HepG2 (cell line): ENCODE measurements around the gene RSF1. TPM values are rescaled to one million over a fixed set of nuclear protein-coding genes. Genes with fewer than 3 reads are reported as not detected.

Experiments used
- ATM ChIP-seq: fragments of 450-650 bp; IDR thresholded peaks from 2 replicates; pipeline ENCODE4 v1.7.1; 2017; ENCODE audit warnings: mild to moderate bottlenecking, borderline replicate concordance
- BHLHE40 ChIP-seq: IDR thresholded peaks from 2 replicates; pipeline ENCODE4 v1.6.1; 2011; ENCODE audit warnings: low read length, improper control_type of control experiment
- ESRRA ChIP-seq: sonication (generic); formaldehyde crosslinking; IDR thresholded peaks from 2 replicates; pipeline ENCODE4 v1.5.1; 2020; ENCODE audit warnings: mild to moderate bottlenecking, low read depth, missing genetic modification reagents
- FOSL2 ChIP-seq: sonication (generic); formaldehyde crosslinking; IDR thresholded peaks from 2 replicates; pipeline ENCODE4 v1.4.0; 2020; ENCODE audit warnings: missing genetic modification reagents
- HNRNPLL ChIP-seq: fragments of 200-400 bp; formaldehyde crosslinking; IDR thresholded peaks from 2 replicates; pipeline ENCODE4 v1.6.1; 2017; ENCODE audit warnings: mild to moderate bottlenecking, low read depth, low read length; ENCODE audit not compliant: poor library complexity, severe bottlenecking
- MTA3 ChIP-seq: sonication (generic); formaldehyde crosslinking; IDR thresholded peaks from 2 replicates; pipeline ENCODE4 v1.4.0; 2020; ENCODE audit warnings: missing genetic modification reagents
- MYNN ChIP-seq: sonication (generic); formaldehyde crosslinking; IDR thresholded peaks from 2 replicates; pipeline ENCODE4 v1.4.0; 2020; ENCODE audit warnings: mild to moderate bottlenecking, low read depth, missing genetic modification reagents
- PHF20 ChIP-seq: sonication (generic); formaldehyde crosslinking; IDR thresholded peaks from 2 replicates; pipeline ENCODE4 v1.5.0; 2020; ENCODE audit warnings: mild to moderate bottlenecking, missing genetic modification reagents
- POLR2AphosphoS5 ChIP-seq: IDR thresholded peaks from 2 replicates; pipeline ENCODE4 v1.6.1; 2012; ENCODE audit warnings: low read depth, low read length
- SUZ12 ChIP-seq: fragments of 150-350 bp; IDR thresholded peaks from 2 replicates; pipeline ENCODE4 v1.6.1; 2014; ENCODE audit warnings: low read depth, low read length
- ZNF10 ChIP-seq: sonication (generic); formaldehyde crosslinking; IDR thresholded peaks from 2 replicates; pipeline ENCODE4 v1.4.0; 2020; ENCODE audit warnings: mild to moderate bottlenecking, low read depth, missing genetic modification reagents, borderline replicate concordance
- ZNF282 ChIP-seq: fragments of 450-650 bp; IDR thresholded peaks from 2 replicates; pipeline ENCODE4 v1.6.1; 2018; ENCODE audit not compliant: partially characterized antibody
- ZNF549 ChIP-seq: sonication (generic); formaldehyde crosslinking; IDR thresholded peaks from 2 replicates; pipeline ENCODE4 v1.5.0; 2020; ENCODE audit warnings: missing genetic modification reagents
- ZNF644 ChIP-seq: IDR thresholded peaks from 2 replicates; pipeline ENCODE4 v1.6.1; 2016; ENCODE audit warnings: low read depth
- ZNF850 ChIP-seq: sonication (generic); formaldehyde crosslinking; conservative IDR thresholded peaks from 2 replicates; pipeline ENCODE4 v1.9.0; 2021; ENCODE audit warnings: mild to moderate bottlenecking, missing genetic modification reagents
- ZZZ3 ChIP-seq: sonication (generic); formaldehyde crosslinking; IDR thresholded peaks from 2 replicates; pipeline ENCODE4 v1.4.0; 2020; ENCODE audit warnings: missing genetic modification reagents, mild to moderate bottlenecking, borderline replicate concordance
- polyA plus RNA-seq, 8 experiments: library from polyadenylated mRNA; depleted of rRNA in 3 of 8; stranded (reverse) in 7 of 8; unstranded in 1 of 8; fragments of >200 nt; fragmentation: Illumina TruSeq in 4 of 8; extraction: Trizol in 4 of 8; gene quantifications; 2 replicates each; pipeline versions ENCODE4 v1.2.1 to v1.2.3, GENCODE V29; 2011 to 2016; ENCODE audit warnings: low read depth in 4 of 8, missing spikeins in 1 of 8, mixed read lengths in 1 of 8; ENCODE audit not compliant: insufficient read depth in 1 of 8
- total RNA-seq, 5 experiments: library from RNA; depleted of rRNA; stranded (reverse); fragments of >200 nt; fragmentation: Illumina TruSeq; extraction: Trizol; gene quantifications; 2 replicates each; pipeline ENCODE4 v1.2.3, GENCODE V29; 2016; ENCODE audit warnings: low read depth in 1 of 5
- TF ChIP-seq, protein P1 (sequence below): sonication (generic); formaldehyde crosslinking; IDR thresholded peaks from 2 replicates; pipeline ENCODE4 v1.5.1; 2020; ENCODE audit warnings: mild to moderate bottlenecking, moderate library complexity, missing genetic modification reagents
- TF ChIP-seq, protein P2 (sequence below), 2 experiments: IDR thresholded peaks; 2 replicates each; pipeline ENCODE4 v1.6.1; 2011 to 2012; ENCODE audit warnings: low read length in 2 of 2, borderline replicate concordance in 1 of 2, low read depth in 1 of 2, mild to moderate bottlenecking in 1 of 2, moderate library complexity in 1 of 2
- TF ChIP-seq, protein P3 (sequence below): sonication (generic); formaldehyde crosslinking; IDR thresholded peaks from 2 replicates; pipeline ENCODE4 v1.8.1; 2022; ENCODE audit warnings: low read depth, mild to moderate bottlenecking, missing genetic modification reagents

Gene RSF1
- total and polyA plus RNA-seq, 2 of the 13 experiments (the other 11 are each of a cell fraction or from before 2014, with no cell fraction given), result 15.5 to 33.1 TPM

DNA sequence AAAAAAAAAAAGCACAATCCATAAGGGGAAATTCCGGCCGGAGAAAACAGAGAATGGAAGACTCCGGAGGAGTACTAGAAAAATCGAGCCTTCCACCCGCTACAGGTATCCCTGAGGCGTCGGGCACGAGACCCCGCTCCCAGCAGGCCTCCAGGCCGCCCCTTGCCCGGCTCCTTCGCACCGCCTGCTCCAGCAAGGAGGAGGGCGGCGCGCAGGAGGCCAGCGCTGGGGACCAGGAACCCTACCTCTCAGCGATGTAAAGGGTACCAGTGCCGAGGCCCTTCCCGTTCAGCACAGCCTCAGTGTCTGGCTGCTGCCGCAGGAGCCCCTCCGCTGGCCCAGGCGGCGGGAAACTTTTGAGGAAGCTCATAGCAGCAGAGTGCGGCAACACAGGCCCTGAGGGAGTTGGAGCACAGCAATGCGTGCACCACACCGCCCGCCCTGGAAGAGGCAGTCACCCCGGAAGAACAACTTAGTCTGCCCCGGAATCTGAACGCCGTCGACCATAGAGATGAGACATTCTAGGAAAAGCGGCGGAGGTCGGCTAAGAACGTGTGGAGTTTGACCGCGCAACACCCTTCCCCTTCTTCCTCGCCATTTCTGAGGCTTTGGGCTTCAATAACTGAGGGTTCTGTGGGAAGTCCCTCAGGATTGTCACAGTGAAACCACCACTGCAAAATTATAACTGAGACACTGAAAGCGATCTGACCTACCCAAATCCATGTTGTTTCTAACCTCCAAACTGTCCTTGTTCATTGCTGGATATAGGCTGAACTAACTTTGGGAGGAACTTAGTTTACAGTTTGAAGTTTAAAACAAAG is 183.0 kb downstream of the RSF1 start, which contains the start of gene CLNS1A (continued):
- peak; percentile 67; the same call in 1 of the 2 replicates for TF ChIP-seq ZZZ3 (CRISPR knock-in tag)
- TF ChIP-seq, protein P1, sequence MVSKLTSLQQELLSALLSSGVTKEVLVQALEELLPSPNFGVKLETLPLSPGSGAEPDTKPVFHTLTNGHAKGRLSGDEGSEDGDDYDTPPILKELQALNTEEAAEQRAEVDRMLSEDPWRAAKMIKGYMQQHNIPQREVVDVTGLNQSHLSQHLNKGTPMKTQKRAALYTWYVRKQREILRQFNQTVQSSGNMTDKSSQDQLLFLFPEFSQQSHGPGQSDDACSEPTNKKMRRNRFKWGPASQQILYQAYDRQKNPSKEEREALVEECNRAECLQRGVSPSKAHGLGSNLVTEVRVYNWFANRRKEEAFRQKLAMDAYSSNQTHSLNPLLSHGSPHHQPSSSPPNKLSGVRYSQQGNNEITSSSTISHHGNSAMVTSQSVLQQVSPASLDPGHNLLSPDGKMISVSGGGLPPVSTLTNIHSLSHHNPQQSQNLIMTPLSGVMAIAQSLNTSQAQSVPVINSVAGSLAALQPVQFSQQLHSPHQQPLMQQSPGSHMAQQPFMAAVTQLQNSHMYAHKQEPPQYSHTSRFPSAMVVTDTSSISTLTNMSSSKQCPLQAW (CRISPR knock-in tag), result peak; percentile 52
- TF ChIP-seq, protein P2, sequence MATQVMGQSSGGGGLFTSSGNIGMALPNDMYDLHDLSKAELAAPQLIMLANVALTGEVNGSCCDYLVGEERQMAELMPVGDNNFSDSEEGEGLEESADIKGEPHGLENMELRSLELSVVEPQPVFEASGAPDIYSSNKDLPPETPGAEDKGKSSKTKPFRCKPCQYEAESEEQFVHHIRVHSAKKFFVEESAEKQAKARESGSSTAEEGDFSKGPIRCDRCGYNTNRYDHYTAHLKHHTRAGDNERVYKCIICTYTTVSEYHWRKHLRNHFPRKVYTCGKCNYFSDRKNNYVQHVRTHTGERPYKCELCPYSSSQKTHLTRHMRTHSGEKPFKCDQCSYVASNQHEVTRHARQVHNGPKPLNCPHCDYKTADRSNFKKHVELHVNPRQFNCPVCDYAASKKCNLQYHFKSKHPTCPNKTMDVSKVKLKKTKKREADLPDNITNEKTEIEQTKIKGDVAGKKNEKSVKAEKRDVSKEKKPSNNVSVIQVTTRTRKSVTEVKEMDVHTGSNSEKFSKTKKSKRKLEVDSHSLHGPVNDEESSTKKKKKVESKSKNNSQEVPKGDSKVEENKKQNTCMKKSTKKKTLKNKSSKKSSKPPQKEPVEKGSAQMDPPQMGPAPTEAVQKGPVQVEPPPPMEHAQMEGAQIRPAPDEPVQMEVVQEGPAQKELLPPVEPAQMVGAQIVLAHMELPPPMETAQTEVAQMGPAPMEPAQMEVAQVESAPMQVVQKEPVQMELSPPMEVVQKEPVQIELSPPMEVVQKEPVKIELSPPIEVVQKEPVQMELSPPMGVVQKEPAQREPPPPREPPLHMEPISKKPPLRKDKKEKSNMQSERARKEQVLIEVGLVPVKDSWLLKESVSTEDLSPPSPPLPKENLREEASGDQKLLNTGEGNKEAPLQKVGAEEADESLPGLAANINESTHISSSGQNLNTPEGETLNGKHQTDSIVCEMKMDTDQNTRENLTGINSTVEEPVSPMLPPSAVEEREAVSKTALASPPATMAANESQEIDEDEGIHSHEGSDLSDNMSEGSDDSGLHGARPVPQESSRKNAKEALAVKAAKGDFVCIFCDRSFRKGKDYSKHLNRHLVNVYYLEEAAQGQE (IDR thresholded peaks at IDR 0.05; ENCODE audit: borderline replicate concordance in 1 of 2, low read depth in 1 of 2, low read length in 2 of 2), result peak in 1 of 2 experiments; percentile 43; a peak in 1 of 4 replicates
- no peak for TF ChIP-seq ZNF10 (CRISPR knock-in tag)
- TF ChIP-seq, protein P3, sequence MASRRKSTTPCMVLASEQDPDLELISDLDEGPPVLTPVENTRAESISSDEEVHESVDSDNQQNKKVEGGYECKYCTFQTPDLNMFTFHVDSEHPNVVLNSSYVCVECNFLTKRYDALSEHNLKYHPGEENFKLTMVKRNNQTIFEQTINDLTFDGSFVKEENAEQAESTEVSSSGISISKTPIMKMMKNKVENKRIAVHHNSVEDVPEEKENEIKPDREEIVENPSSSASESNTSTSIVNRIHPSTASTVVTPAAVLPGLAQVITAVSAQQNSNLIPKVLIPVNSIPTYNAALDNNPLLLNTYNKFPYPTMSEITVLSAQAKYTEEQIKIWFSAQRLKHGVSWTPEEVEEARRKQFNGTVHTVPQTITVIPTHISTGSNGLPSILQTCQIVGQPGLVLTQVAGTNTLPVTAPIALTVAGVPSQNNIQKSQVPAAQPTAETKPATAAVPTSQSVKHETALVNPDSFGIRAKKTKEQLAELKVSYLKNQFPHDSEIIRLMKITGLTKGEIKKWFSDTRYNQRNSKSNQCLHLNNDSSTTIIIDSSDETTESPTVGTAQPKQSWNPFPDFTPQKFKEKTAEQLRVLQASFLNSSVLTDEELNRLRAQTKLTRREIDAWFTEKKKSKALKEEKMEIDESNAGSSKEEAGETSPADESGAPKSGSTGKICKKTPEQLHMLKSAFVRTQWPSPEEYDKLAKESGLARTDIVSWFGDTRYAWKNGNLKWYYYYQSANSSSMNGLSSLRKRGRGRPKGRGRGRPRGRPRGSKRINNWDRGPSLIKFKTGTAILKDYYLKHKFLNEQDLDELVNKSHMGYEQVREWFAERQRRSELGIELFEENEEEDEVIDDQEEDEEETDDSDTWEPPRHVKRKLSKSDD (CRISPR knock-in tag), result peak; percentile 64; the same call in 1 of the 2 replicates
- no peak for TF ChIP-seq ZNF644 (CRISPR knock-in tag)
- TF ChIP-seq ZNF850 (CRISPR knock-in tag), result no peak
- peak; percentile 87 for TF ChIP-seq POLR2AphosphoS5
- TF ChIP-seq ZNF549 (CRISPR knock-in tag), result no peak
- TF ChIP-seq MYNN (CRISPR knock-in tag), result no peak; the same call in 1 of the 2 replicates
- TF ChIP-seq MTA3 (CRISPR knock-in tag), result no peak
- TF ChIP-seq PHF20 (CRISPR knock-in tag), result peak; percentile 96
- peak; percentile 79 for TF ChIP-seq ESRRA (CRISPR knock-in tag)
- TF ChIP-seq ATM, result no peak
- TF ChIP-seq BHLHE40, result peak; percentile 31; the same call in 1 of the 2 replicates
- TF ChIP-seq HNRNPLL, result peak; percentile 65
- TF ChIP-seq SUZ12, result no peak
- no peak for TF ChIP-seq ZNF282
- peak; percentile 65 for TF ChIP-seq FOSL2 (CRISPR knock-in tag)
